Measurements from ENCODE around the gene DEAF1.

The DEAF1 gene

GRCh38 chr11:610146-610801 lies 84.7 kb downstream of the DEAF1 start:
- no peaks in the 10 kb centered on the region for H3K27me3 ChIP-seq (ENCODE audit: insufficient read depth, insufficient read length)
- no peak for TF ChIP-seq YY1 (IDR thresholded peaks at IDR 0.05; ENCODE audit: insufficient read depth, insufficient read length)
- no peak for TF ChIP-seq SUZ12 (IDR thresholded peaks at IDR 0.05; ENCODE audit: extremely low read depth, insufficient read depth, insufficient read length)
- no peak for TF ChIP-seq ZNF274 (IDR thresholded peaks at IDR 0.05; ENCODE audit: low read depth, low read length)
- no peak overlapping the region for H3K9ac ChIP-seq (ENCODE audit: insufficient read length, low read depth)
- H3K4me1 ChIP-seq (ENCODE audit: insufficient read depth, insufficient read length), result peaks cover 37% of the 10 kb centered on the region
- no peak overlapping the region for H3K4me3 ChIP-seq (ENCODE audit: insufficient read length, low read depth)
- DNase-seq (ENCODE audit: low read depth, low spot score), result no peak
- H3K36me3 ChIP-seq (ENCODE audit: insufficient read depth, insufficient read length, low read length), result peaks cover 95% of the 10 kb centered on the region
- no peaks in the 10 kb centered on the region for H3K9me3 ChIP-seq (ENCODE audit: insufficient read depth, low read length)

- Histone ChIP-seq H3K4me3 (ENCODE audit: insufficient read length, low read depth) (no peak overlapping the region), H3K9ac (ENCODE audit: insufficient read length, low read depth) (no peak overlapping the region), H3K36me3 (ENCODE audit: insufficient read depth, insufficient read length, low read length) (peaks cover 94% of the 10 kb centered on the region), H3K9me3 (ENCODE audit: insufficient read depth, low read length) (no peaks in the 10 kb centered on the region), H3K27me3 (ENCODE audit: insufficient read depth, insufficient read length) (no peaks in the 10 kb centered on the region), H3K4me1 (ENCODE audit: insufficient read depth, insufficient read length) (peaks cover 35% of the 10 kb centered on the region)
- no peak for DNase-seq (ENCODE audit: low read depth, low spot score)
- TF ChIP-seq YY1 (IDR thresholded peaks at IDR 0.05; ENCODE audit: insufficient read depth, insufficient read length) (no peak), SUZ12 (IDR thresholded peaks at IDR 0.05; ENCODE audit: extremely low read depth, insufficient read depth, insufficient read length) (no peak), ZNF274 (IDR thresholded peaks at IDR 0.05; ENCODE audit: low read depth, low read length) (no peak)
Observed at GRCh38 chr11:609341-609811, 85.6 kb downstream of the DEAF1 start.

GRCh38 chr11:608791-609251 lies 86.2 kb downstream of the DEAF1 start:
- peaks cover 93% of the 10 kb centered on the region for H3K36me3 ChIP-seq (ENCODE audit: insufficient read depth, insufficient read length, low read length)
- H3K9ac ChIP-seq (ENCODE audit: insufficient read length, low read depth), result no peak overlapping the region
- H3K4me1 ChIP-seq (ENCODE audit: insufficient read depth, insufficient read length), result peaks cover 29% of the 10 kb centered on the region
- H3K4me3 ChIP-seq (ENCODE audit: insufficient read length, low read depth), result no peak overlapping the region
- H3K27me3 ChIP-seq (ENCODE audit: insufficient read depth, insufficient read length), result no peaks in the 10 kb centered on the region
- no peak for DNase-seq (ENCODE audit: low read depth, low spot score)
- TF ChIP-seq ZNF274 (IDR thresholded peaks at IDR 0.05; ENCODE audit: low read depth, low read length) (no peak), YY1 (IDR thresholded peaks at IDR 0.05; ENCODE audit: insufficient read depth, insufficient read length) (no peak), SUZ12 (IDR thresholded peaks at IDR 0.05; ENCODE audit: extremely low read depth, insufficient read depth, insufficient read length) (no peak)
- H3K9me3 ChIP-seq (ENCODE audit: insufficient read depth, low read length), result no peaks in the 10 kb centered on the region

GRCh38 chr11:607971-608659 lies 86.9 kb downstream of the DEAF1 start:
- Histone ChIP-seq H3K4me1 (ENCODE audit: insufficient read depth, insufficient read length) (peaks cover 25% of the 10 kb centered on the region), H3K9me3 (ENCODE audit: insufficient read depth, low read length) (no peaks in the 10 kb centered on the region), H3K27me3 (ENCODE audit: insufficient read depth, insufficient read length) (no peaks in the 10 kb centered on the region), H3K36me3 (ENCODE audit: insufficient read depth, insufficient read length, low read length) (peaks cover 95% of the 10 kb centered on the region), H3K4me3 (ENCODE audit: insufficient read length, low read depth) (no peak overlapping the region), H3K9ac (ENCODE audit: insufficient read length, low read depth) (no peak overlapping the region)
- DNase-seq (ENCODE audit: low read depth, low spot score), result no peak
- no peak for TF ChIP-seq YY1 (IDR thresholded peaks at IDR 0.05; ENCODE audit: insufficient read depth, insufficient read length)

- peaks cover 94% of the 10 kb centered on the region for H3K36me3 ChIP-seq (ENCODE audit: insufficient read depth, insufficient read length, low read length)
- no peaks in the 10 kb centered on the region for H3K9me3 ChIP-seq (ENCODE audit: insufficient read depth, low read length)
- peaks cover 17% of the 10 kb centered on the region for H3K4me1 ChIP-seq (ENCODE audit: insufficient read depth, insufficient read length)
- DNase-seq (ENCODE audit: low read depth, low spot score), result no peak
- H3K4me3 ChIP-seq (ENCODE audit: insufficient read length, low read depth), result no peak overlapping the region
- H3K27me3 ChIP-seq (ENCODE audit: insufficient read depth, insufficient read length), result no peaks in the 10 kb centered on the region
- H3K9ac ChIP-seq (ENCODE audit: insufficient read length, low read depth), result no peak overlapping the region
- TF ChIP-seq SUZ12 (IDR thresholded peaks at IDR 0.05; ENCODE audit: extremely low read depth, insufficient read depth, insufficient read length) (no peak), YY1 (IDR thresholded peaks at IDR 0.05; ENCODE audit: insufficient read depth, insufficient read length) (no peak), ZNF274 (IDR thresholded peaks at IDR 0.05; ENCODE audit: low read depth, low read length) (no peak)
Observed at GRCh38 chr11:607020-607780, 87.8 kb downstream of the DEAF1 start.

- Histone ChIP-seq H3K9ac (ENCODE audit: insufficient read length, low read depth) (no peak overlapping the region), H3K4me1 (ENCODE audit: insufficient read depth, insufficient read length) (peaks cover 14% of the 10 kb centered on the region), H3K9me3 (ENCODE audit: insufficient read depth, low read length) (no peaks in the 10 kb centered on the region), H3K27me3 (ENCODE audit: insufficient read depth, insufficient read length) (no peaks in the 10 kb centered on the region), H3K4me3 (ENCODE audit: insufficient read length, low read depth) (no peak overlapping the region), H3K36me3 (ENCODE audit: insufficient read depth, insufficient read length, low read length) (peaks cover 97% of the 10 kb centered on the region)
- TF ChIP-seq SUZ12 (IDR thresholded peaks at IDR 0.05; ENCODE audit: extremely low read depth, insufficient read depth, insufficient read length) (no peak), ZNF274 (IDR thresholded peaks at IDR 0.05; ENCODE audit: low read depth, low read length) (no peak), YY1 (IDR thresholded peaks at IDR 0.05; ENCODE audit: insufficient read depth, insufficient read length) (no peak)
- DNase-seq (ENCODE audit: low read depth, low spot score), result no peak
Observed at GRCh38 chr11:606245-606644, 88.8 kb downstream of the DEAF1 start.
